Measurements from ENCODE around the gene PDXK.
A peak's percentile ranks its signal among the peaks of the same experiment; 100 is the strongest.

Gene PDXK

DNA sequence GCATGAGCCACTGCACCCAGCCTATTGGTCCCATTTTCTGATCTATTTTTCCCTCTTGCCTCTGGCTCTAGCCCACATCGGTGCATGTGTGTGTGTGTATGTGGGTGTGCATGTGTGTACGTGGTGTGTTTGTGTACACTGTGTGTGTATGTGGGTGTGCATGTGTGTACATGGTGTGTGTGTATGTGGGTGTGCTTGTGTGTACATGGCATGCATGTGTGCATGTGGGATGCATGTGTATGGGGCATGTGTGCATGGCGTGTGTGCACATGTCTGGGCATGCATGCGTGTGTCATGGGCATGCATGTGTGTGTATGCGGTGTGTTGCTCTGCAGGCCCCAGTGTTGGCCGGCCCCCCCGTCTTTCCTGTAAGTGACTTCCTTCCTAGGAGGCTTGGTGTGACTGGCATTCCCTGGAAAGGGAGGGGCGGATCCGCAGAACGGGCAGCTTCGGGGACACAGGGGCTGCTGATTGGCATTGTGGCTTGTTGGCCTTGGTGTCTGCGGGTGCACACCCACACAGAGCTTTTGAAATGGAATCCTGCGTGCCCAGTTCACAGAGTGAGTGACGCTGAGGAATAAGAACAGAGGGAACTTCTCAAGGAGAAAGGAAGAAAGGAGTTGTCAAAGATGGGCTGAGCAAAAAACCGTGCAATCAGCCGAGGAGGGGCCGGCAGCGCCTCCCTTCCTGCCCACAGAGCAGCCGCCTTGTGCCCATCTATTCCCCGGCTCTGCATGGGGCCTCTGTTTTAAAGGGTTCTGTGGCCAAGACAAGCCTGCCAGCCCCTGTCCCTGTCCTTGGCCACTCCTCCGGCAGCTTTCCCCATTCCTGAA, 8.0 kb downstream of the PDXK start:
- no peak for DNase-seq

DNA sequence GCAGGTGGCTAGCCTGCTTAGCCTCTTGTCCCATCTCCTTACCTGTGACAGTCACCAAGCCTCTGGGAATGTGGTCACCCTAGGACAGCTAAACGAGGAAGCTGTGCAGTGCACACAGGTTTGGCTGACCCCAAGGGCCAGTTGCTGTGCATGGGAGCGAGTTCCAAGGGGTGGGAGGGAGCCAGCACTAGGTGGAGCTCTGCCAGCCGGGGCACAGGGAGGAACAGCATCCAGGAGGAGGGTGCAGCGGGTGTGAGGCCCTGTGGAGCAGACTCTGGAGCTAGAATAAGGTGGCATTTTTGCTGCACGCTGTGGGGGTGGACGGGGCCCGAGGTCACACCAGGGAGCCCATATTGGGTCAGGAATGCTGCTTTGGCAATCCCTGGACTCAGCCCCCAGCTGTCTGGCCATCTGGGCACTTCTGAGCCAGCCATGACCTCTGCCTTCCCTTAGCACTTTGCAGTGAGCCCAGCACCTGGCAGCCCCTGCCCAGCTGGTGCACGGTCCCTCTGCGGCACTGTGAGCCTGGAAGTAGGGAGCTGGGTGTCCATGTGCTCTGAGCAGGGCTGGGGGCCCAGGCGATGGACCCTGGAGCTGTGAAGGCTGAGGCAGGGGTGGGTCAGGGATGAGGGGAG, 8.7 kb downstream of the PDXK start:
- no peak for DNase-seq

DNA sequence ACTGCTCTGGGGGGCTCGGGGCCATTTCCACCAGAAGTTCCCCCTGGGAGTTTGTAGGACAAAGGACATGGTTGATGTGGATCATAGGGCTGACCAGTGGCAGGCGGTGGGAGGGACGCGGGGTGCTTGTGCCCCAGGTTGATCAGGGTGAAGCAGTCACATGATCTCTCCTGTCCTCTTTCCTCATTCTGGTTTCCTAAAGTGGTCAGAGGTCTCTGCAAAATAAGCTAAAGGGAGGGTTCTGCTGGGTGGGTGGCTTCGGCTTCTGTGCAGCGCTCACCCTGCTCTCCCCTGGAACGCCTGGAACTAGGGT, 9.2 kb downstream of the PDXK start:
- no peak for DNase-seq

GRCh38 chr21:43728467-43729390, 9.8 kb downstream of the PDXK start:
- DNase-seq = peak; percentile 75

- DNase-seq = no peak
Observed at GRCh38 chr21:43731476-43731875, 12.5 kb downstream of the PDXK start.

- no peak for DNase-seq
Observed at GRCh38 chr21:43731891-43732711, 13.2 kb downstream of the PDXK start.

DNA sequence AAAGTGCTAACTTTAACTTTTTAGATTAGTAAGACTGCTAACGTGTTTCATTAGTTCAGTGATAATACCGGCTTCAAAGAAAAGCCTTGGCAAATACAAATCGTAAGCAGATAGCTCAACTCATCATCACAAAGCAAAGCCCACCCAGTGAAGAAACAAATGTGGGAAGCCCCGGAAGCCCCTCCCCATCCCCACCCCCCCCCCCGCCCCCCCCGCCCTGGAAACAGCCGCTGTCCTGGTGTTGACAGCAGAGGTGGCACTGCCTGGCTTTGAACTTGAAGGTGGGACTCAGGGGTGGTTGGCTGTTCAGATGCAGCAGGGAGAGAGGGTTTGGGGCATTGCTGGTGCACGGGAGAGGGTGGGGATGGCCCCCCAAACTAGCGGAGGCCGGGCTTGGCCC, 14.1 kb downstream of the PDXK start:
- DNase-seq = no peak

DNA sequence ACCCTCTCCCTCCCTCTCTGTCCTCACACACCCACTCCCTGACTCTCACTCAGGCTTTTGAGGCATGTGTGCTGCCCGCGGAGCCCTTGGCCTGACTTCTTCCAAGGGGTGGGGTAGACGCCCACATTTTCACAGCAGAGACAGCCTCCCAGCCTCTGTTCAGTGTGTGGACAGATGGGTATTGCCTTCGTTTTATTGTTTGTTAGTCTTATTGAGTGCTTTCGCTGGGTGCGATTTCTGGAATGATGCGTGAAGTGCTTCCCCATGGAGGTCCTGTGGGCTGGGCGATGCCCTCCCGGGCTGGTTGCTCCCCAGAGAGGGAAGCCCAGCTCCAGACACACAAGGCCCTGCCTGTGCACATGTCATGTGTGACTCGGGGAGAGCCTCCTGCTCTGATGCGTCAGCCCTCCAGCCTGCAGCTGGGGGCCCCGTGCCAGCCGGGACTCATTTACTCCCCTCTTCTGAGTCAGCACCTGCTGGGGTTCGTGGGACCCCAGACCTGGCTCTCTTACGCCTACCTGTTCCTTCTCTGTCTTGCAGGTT, 14.7 kb downstream of the PDXK start:
- DNase-seq = no peak

- DNase-seq = no peak
Observed at GRCh38 chr21:43734131-43734927, 15.4 kb downstream of the PDXK start.

- DNase-seq = no peak
Observed at GRCh38 chr21:43734928-43735229, 15.9 kb downstream of the PDXK start.

DNA sequence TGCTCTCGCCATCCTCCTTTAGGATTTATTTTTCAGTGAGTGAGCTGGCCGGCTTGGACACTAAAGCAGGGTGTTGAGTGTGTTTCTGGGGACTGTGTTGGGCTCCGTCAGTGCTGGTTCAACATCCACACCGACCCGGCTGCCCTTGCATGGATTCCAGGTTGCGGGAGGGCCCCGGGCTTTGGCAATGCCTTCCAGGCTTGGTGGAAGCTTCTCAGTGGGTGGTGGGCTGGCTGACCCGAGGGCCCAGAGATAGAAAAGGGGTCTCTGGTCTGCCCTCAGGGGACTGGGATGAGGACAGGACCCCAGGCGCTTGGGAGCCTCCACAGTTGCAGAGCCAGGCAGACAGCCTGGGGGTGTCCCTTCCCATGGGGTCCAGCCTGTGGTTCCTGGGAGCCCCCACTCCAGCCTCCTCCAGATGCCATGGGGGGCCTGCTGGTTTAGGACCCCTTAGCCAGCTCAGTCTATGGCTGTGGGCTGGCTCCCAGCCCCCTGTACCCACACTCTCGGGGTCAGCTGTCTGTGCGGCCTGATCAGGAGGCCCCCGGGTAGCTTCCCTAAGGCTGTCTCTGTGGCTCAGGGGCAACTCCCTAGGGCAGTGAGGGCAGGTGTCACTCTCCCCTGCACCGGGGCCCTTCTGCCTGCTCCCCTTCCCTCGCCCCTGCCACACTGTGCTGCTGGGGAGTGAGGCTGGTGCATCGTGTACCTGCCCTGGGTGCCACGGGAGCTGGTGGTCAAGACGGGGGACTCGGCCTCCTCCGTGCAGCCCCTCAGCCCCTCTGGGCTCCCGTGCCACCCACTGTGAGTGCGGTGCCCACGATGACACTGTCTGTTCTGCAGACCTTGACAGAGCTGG, 16.5 kb downstream of the PDXK start:
- DNase-seq = no peak

- DNase-seq = no peak
Observed at GRCh38 chr21:43736224-43736883, 17.4 kb downstream of the PDXK start.

GRCh38 chr21:43737158-43737950, 18.4 kb downstream of the PDXK start:
- DNase-seq = no peak

DNA sequence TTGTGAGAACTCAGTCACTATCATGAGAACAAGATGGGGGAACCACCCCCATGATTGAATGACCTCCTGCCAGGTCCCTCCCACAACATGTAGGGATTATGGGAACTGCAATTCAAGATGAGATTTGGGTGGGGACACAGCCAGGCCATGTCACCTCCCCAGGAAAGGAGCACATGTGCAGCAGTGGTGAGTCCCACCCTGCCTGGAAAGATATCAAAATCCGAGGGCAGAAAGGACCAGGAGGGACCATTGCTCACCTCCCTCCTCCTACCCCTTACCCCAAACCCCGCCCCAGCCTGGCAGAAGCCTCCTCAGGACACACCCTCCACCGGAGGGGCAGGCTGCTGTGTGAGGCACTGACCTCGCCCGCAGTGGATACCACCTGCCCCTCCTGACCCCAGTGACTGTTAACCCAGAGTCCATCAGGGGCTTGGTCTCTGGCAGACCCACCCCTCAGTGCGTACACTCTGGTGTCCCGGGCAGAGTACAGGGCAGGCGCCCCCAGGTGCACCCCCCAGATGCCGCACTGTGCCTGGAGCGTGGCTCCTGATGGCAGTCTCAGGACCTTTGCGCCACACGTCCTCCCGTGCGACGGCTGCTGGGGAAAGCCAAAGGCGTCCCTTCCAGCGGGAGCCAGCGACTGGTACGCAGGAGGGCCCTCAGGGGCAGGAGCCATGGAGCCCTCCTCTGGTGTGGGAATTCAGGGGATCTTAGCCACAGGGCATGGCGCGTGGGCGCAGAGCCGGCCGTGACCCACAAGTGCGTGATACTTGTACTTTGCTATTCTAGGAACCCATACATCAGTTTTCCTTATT, 20.9 kb downstream of the PDXK start:
- DNase-seq = no peak

DNA sequence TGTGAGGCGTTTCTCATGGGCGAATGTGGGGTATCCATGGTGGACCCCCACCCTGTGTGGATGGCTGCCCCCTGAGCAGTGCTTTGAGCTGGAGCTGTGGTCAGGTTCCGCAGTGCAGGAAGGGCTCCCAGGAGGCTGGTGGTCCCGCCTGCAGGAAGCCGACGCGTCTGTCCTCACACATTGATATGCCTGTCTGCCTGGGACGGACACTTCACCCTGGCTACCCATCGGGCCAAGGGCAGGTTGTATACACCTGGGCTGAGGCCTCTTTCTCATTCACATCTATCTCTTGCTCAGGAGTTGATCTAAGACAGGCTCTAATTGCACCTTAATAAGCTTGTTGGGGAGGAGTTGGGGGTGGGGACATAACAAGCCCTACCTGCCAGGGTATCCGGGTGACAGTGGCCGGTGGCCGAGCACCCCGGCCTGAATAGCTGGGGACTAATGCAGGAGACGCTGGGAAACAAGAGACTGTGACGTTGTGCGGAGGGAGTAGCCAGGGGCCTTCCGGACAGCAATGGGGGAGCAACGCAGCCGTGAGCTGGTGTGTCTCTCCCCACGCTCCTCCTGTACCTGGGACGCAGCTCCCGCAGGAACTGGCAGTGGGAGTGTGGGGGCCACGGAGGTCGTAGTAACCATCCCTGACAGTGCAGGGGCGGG, 21.7 kb downstream of the PDXK start:
- DNase-seq = no peak

DNA sequence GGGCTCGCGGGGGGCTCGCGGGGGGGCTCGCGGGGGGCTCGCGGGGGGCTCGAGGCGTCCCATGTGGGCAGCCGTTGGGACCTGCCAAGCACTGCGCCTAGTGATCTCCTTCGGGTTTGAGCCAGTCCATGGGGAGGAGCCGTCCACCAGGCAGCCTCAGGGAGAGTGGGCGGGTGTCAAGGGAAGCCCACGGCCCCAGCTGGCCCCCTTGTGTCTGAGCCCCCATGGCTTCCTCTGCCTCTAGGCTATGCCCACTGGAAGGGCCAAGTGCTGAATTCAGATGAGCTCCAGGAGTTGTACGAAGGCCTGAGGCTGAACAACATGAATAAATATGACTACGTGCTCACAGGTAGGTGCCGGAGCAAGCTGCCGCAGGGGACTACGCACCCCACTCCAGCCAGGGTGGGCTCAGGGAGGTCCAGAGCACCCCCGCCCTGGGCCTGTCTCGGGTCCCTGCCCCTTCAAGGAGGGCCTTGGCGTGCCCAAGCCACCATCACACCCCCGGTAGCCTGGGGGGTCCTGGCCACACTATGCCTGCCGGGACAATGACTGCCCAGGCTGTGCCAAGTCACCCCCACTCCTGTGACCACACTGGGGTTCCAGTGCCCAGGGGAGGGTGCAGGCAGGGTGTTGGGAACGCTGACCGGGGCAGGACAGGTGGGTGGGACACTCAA, 22.6 kb downstream of the PDXK start:
- no peak for DNase-seq

- DNase-seq = no peak
Observed at GRCh38 chr21:43743947-43744346, 25.0 kb downstream of the PDXK start.

All from activated CD4-positive, CD25-positive, alpha-beta regulatory T cell treated with anti-CD3 and anti-CD28 coated beads, Interleukin-2, amount 50 U/mL, for 72 hours (primary cell).